ENCODE results near the gene PLA2G2E.
"Not testable (repeated sequence)": the region's sequence is repeated elsewhere in the genome, so short reads cannot be mapped to it uniquely, and the experiment has no call there.

The PLA2G2E gene

GRCh38 chr1:19940486-19941205 is 17.2 kb upstream of the PLA2G2E start:
- no peaks in the 10 kb centered on the region for H3K36me3 ChIP-seq
- H3K27ac ChIP-seq, result no peak overlapping the region
- H3K4me1 ChIP-seq, result peaks cover 0 to 9% (median 0%) of the 10 kb centered on the region in 10 experiments; a peak in 3 of 20 replicates
- H3K4me2 ChIP-seq, result no peak overlapping the region
- no peak for TF ChIP-seq Cebpa-rat (IDR thresholded peaks at IDR 0.05)
- no peak overlapping the region for H3K4me3 ChIP-seq
- H3K9ac ChIP-seq, result no peak overlapping the region
- H3K9me3 ChIP-seq (replicated peaks in 1 of 11), result peaks cover 0 to 14% (median 7%) of the 10 kb centered on the region in 11 experiments; a peak in 10 of 22 replicates
- H4K20me1 ChIP-seq, result no peaks in the 10 kb centered on the region
- H3K27me3 ChIP-seq, result no peaks in the 10 kb centered on the region

GRCh38 chr1:19938472-19938871 is 15.1 kb upstream of the PLA2G2E start:
- no peak for TF ChIP-seq Cebpa-rat (IDR thresholded peaks at IDR 0.05)
- Histone ChIP-seq H3K27ac (no peak overlapping the region), H3K9me3 (replicated peaks in 1 of 11) (peaks cover 5 to 24% (median 16%) of the 10 kb centered on the region in 11 experiments; a peak in 17 of 22 replicates), H3K4me1 (peaks cover 0 to 10% (median 0%) of the 10 kb centered on the region in 10 experiments; a peak in 3 of 20 replicates), H3K9ac (no peak overlapping the region), H3K4me3 (no peak overlapping the region), H4K20me1 (no peaks in the 10 kb centered on the region), H3K36me3 (no peaks in the 10 kb centered on the region), H3K27me3 (no peaks in the 10 kb centered on the region), H3K4me2 (no peak overlapping the region)

- TF ChIP-seq Cebpa-rat (IDR thresholded peaks at IDR 0.05), result no peak
- H4K20me1 ChIP-seq, result no peaks in the 10 kb centered on the region
- H3K27me3 ChIP-seq, result no peaks in the 10 kb centered on the region
- peaks cover 22 to 42% (median 34%) of the 10 kb centered on the region in 11 experiments for H3K9me3 ChIP-seq (replicated peaks in 1 of 11)
- H3K4me3 ChIP-seq, result no peak overlapping the region
- peaks cover 0 to 3% (median 0%) of the 10 kb centered on the region in 11 experiments; a peak in 2 of 22 replicates for H3K36me3 ChIP-seq
- no peak overlapping the region for H3K9ac ChIP-seq
- H3K4me2 ChIP-seq, result no peak overlapping the region
- H3K4me1 ChIP-seq, result peaks cover 0 to 10% (median 0%) of the 10 kb centered on the region in 10 experiments; a peak in 3 of 20 replicates
- H3K27ac ChIP-seq, result no peak overlapping the region
These were observed 12.8 kb upstream of the PLA2G2E start for GRCh38 chr1:19936061-19936750.

- Histone ChIP-seq H3K4me2 (no peak overlapping the region), H3K4me3 (no peak overlapping the region), H3K36me3 (peaks cover 0 to 3% (median 0%) of the 10 kb centered on the region in 11 experiments; a peak in 2 of 22 replicates), H3K27ac (no peak overlapping the region), H4K20me1 (no peaks in the 10 kb centered on the region), H3K9ac (no peak overlapping the region), H3K4me1 (peaks cover 0 to 10% (median 0%) of the 10 kb centered on the region in 10 experiments; a peak in 3 of 20 replicates), H3K27me3 (no peaks in the 10 kb centered on the region), H3K9me3 (replicated peaks in 1 of 11) (peaks cover 31 to 51% (median 46%) of the 10 kb centered on the region in 11 experiments)
- TF ChIP-seq Cebpa-rat (IDR thresholded peaks at IDR 0.05), result no peak
These were observed 10.9 kb upstream of the PLA2G2E start for GRCh38 chr1:19934336-19934735.

- Histone ChIP-seq H3K9ac (no peak overlapping the region), H3K4me1 (peaks cover 0 to 10% (median 0%) of the 10 kb centered on the region in 10 experiments; a peak in 3 of 20 replicates), H3K27me3 (no peaks in the 10 kb centered on the region), H3K4me2 (no peak overlapping the region), H3K9me3 (replicated peaks in 1 of 11) (peaks cover 31 to 55% (median 46%) of the 10 kb centered on the region in 11 experiments), H3K27ac (no peak overlapping the region), H3K4me3 (no peak overlapping the region), H3K36me3 (peaks cover 0 to 3% (median 0%) of the 10 kb centered on the region in 11 experiments; a peak in 2 of 22 replicates), H4K20me1 (no peaks in the 10 kb centered on the region)
- no peak for TF ChIP-seq Cebpa-rat (IDR thresholded peaks at IDR 0.05)
These were observed 9.4 kb upstream of the PLA2G2E start for GRCh38 chr1:19932866-19933265.

GRCh38 chr1:19927130-19927421 is 3.7 kb upstream of the PLA2G2E start:
- H4K20me1 ChIP-seq, H3K4me2 ChIP-seq, H3K9ac ChIP-seq, H3K4me3 ChIP-seq, H3K27ac ChIP-seq, H3K36me3 ChIP-seq, H3K27me3 ChIP-seq: not testable (repeated sequence)
- H3K9me3 ChIP-seq (replicated peaks in 1 of 11), result peaks cover 18 to 31% (median 23%) of the 10 kb centered on the region in 11 experiments
- peaks cover 0 to 14% (median 9%) of the 10 kb centered on the region in 10 experiments; a peak in 15 of 20 replicates for H3K4me1 ChIP-seq

GRCh38 chr1:19926296-19927129 is 3.1 kb upstream of the PLA2G2E start:
- no peak overlapping the region for H3K9ac ChIP-seq

GRCh38 chr1:19925342-19926070 is 2.1 kb upstream of the PLA2G2E start:
- Histone ChIP-seq H3K27ac (no peak overlapping the region), H4K20me1 (no peaks in the 10 kb centered on the region; a peak in 1 of 22 replicates), H3K9me3 (replicated peaks in 1 of 11) (peaks cover 2 to 15% (median 7%) of the 10 kb centered on the region in 11 experiments; a peak in 20 of 22 replicates), H3K36me3 (no peaks in the 10 kb centered on the region), H3K4me2 (peak overlapping the region in 8 of 11 experiments; percentile 14 to 57 (median 33); a peak in 11 of 22 replicates), H3K27me3 (no peaks in the 10 kb centered on the region), H3K4me3 (no peak overlapping the region), H3K9ac (no peak overlapping the region), H3K4me1 (peaks cover 0 to 14% (median 9%) of the 10 kb centered on the region in 10 experiments; a peak in 15 of 20 replicates)
- no peak for TF ChIP-seq Cebpa-rat (IDR thresholded peaks at IDR 0.05)

More at GRCh38 chr1:19926296-19927129, 3.1 kb upstream of the PLA2G2E start:
- H3K36me3 ChIP-seq, result no peaks in the 10 kb centered on the region; a peak in 1 of 22 replicates
- H3K4me3 ChIP-seq, result no peak overlapping the region
- H3K27me3 ChIP-seq, result no peaks in the 10 kb centered on the region
- peaks cover 0 to 14% (median 9%) of the 10 kb centered on the region in 10 experiments; a peak in 15 of 20 replicates for H3K4me1 ChIP-seq
- H4K20me1 ChIP-seq, result no peaks in the 10 kb centered on the region; a peak in 1 of 22 replicates
- no peak overlapping the region for H3K4me2 ChIP-seq
- peaks cover 12 to 25% (median 18%) of the 10 kb centered on the region in 11 experiments for H3K9me3 ChIP-seq (replicated peaks in 1 of 11)
- TF ChIP-seq Cebpa-rat (IDR thresholded peaks at IDR 0.05), result no peak
- no peak overlapping the region for H3K27ac ChIP-seq
